GM23338 (cell line): Measurements from ENCODE around the gene PCED1A. TPM values are rescaled to one million over a fixed set of nuclear protein-coding genes. Genes with fewer than 3 reads are reported as not detected.

ENCODE experiments used
- ATAC-seq: fragments of 200-7000 bp; cut with Tn5 transposase; 3 replicates; pipeline ENCODE4 v1.9.1; 2020
- DNase-seq: peaks from one replicate; pipeline ENCODE4 v3.0.0-alpha.2; 2015; ENCODE audit warnings: low spot score
- H2AFZ ChIP-seq: fragments of 200-600 bp; sonication (generic); 2 replicates; pipeline ENCODE4 v1.8.0; 2016; ENCODE audit warnings: antibody characterized with exemption, mild to moderate bottlenecking, moderate library complexity
- H3F3A ChIP-seq: fragments of 200-600 bp; sonication (generic); replicated peaks from 2 replicates; pipeline ENCODE4 v1.8.0; 2017; ENCODE audit warnings: antibody characterized with exemption, mixed run types, low read depth
- H3K27ac ChIP-seq: fragments of 200-600 bp; sonication (generic); 2 replicates; pipeline ENCODE4 v1.6.1; 2016; ENCODE audit warnings: low read depth
- H3K27me3 ChIP-seq: fragments of 200-600 bp; sonication (generic); 2 replicates; pipeline ENCODE4 v1.8.0; 2016; ENCODE audit warnings: mild to moderate bottlenecking, mixed run types, moderate library complexity; ENCODE audit not compliant: insufficient read depth
- H3K36me3 ChIP-seq: fragments of 200-600 bp; sonication (generic); 2 replicates; pipeline ENCODE4 v1.8.0; 2016; ENCODE audit warnings: mild to moderate bottlenecking; ENCODE audit not compliant: insufficient read depth
- H3K4me1 ChIP-seq: fragments of 200-600 bp; sonication (generic); 2 replicates; pipeline ENCODE4 v1.8.0; 2016; ENCODE audit warnings: mild to moderate bottlenecking, moderate library complexity; ENCODE audit not compliant: insufficient read depth
- H3K4me2 ChIP-seq: fragments of 200-600 bp; sonication (generic); 2 replicates; pipeline ENCODE4 v1.7.1; 2017; ENCODE audit warnings: mixed run types
- H3K4me3 ChIP-seq: fragments of 200-600 bp; sonication (generic); 2 replicates; pipeline ENCODE4 v1.6.1; 2016; ENCODE audit warnings: mixed run types
- H3K79me2 ChIP-seq: fragments of 200-600 bp; sonication (generic); replicated peaks from 2 replicates; pipeline ENCODE4 v1.8.0; 2017; ENCODE audit warnings: mild to moderate bottlenecking; ENCODE audit not compliant: insufficient read depth
- H3K9me2 ChIP-seq: fragments of 200-600 bp; sonication (generic); 2 replicates; pipeline ENCODE4 v1.8.0; 2017; ENCODE audit not compliant: insufficient read depth
- H4K20me1 ChIP-seq: fragments of 200-600 bp; sonication (generic); replicated peaks from 2 replicates; pipeline ENCODE4 v1.8.0; 2017; ENCODE audit warnings: mild to moderate bottlenecking; ENCODE audit not compliant: insufficient read depth
- H3K27ac Mint-ChIP-seq: 2 replicates; pipeline ENCODE4 v1.8.0; 2020; ENCODE audit warnings: inconsistent platforms, mild to moderate bottlenecking, moderate library complexity, mixed read lengths
- H3K27me3 Mint-ChIP-seq: 3 replicates; pipeline ENCODE4 v1.8.0; 2022; ENCODE audit warnings: low read depth, mild to moderate bottlenecking, moderate library complexity, mixed read lengths, inconsistent platforms; ENCODE audit not compliant: insufficient read depth, poor library complexity
- H3K36me3 Mint-ChIP-seq: 3 replicates; pipeline ENCODE4 v1.8.0; 2021; ENCODE audit warnings: low read depth, mild to moderate bottlenecking, inconsistent platforms, moderate library complexity, mixed read lengths
- H3K4me1 Mint-ChIP-seq: 3 replicates; pipeline ENCODE4 v1.8.0; 2020; ENCODE audit warnings: mild to moderate bottlenecking, inconsistent platforms, mixed read lengths
- H3K4me3 Mint-ChIP-seq: 3 replicates; pipeline ENCODE4 v1.8.0; 2021; ENCODE audit warnings: moderate library complexity, mild to moderate bottlenecking, inconsistent platforms, mixed read lengths
- H3K9me3 Mint-ChIP-seq: 3 replicates; pipeline ENCODE4 v1.8.0; 2020; ENCODE audit warnings: moderate library complexity, mild to moderate bottlenecking, inconsistent platforms, mixed read lengths
- CTCF ChIP-seq, 2 experiments: fragments of 200-600 bp in 1 of 2; sonication (generic) in 1 of 2; conservative IDR thresholded peaks; 2 replicates each; pipeline versions ENCODE4 v1.5.1 to v1.6.1; 2016 to 2017; ENCODE audit warnings: antibody characterized with exemption in 2 of 2, low read depth in 2 of 2, mild to moderate bottlenecking in 2 of 2, moderate library complexity in 1 of 2
- ETS1 ChIP-seq: IDR thresholded peaks from 2 replicates; pipeline ENCODE4 v1.6.1; 2016; ENCODE audit warnings: antibody characterized with exemption
- NANOG ChIP-seq: IDR thresholded peaks from 2 replicates; pipeline ENCODE4 v1.6.1; 2016; ENCODE audit warnings: antibody characterized with exemption, borderline replicate concordance
- POLR2AphosphoS5 ChIP-seq: IDR thresholded peaks from 2 replicates; pipeline ENCODE4 v1.6.1; 2016; ENCODE audit warnings: antibody characterized with exemption, low read depth
- STAT1 ChIP-seq: IDR thresholded peaks from one replicate; pipeline ENCODE4 v1.6.1; 2016; ENCODE audit warnings: antibody characterized with exemption; ENCODE audit not compliant: unreplicated experiment
- ZNF114 ChIP-seq: fragments of 250-450 bp; sonication (Bioruptor Pico); IDR thresholded peaks from 2 replicates; pipeline ENCODE4 v1.5.0; 2020; ENCODE audit warnings: mild to moderate bottlenecking, moderate library complexity
- long read RNA-seq: library from polyadenylated mRNA; unstranded; transcript quantifications from one replicate; pipeline ENCODE4 v2.0.0, GENCODE V29; 2020; ENCODE audit not compliant: unreplicated experiment
- polyA plus RNA-seq: library from polyadenylated mRNA; unstranded; fragments of >200 nt; fragmentation: Nextera tagmentation; extraction: Ambion mirVana; gene quantifications from 2 replicates; pipeline ENCODE4 v1.2.1, GENCODE V29; 2016
- total RNA-seq: library from RNA; depleted of rRNA; stranded (reverse); fragments of >200 nt; shearing (Covaris generic); gene quantifications from 2 replicates; pipeline ENCODE4 v1.2.3, GENCODE V29; 2014; rRNA removed

PCED1A gene
- 8.9 and 9.9 TPM in 2 replicates for total RNA-seq
- polyA plus RNA-seq: 5.0 and 5.3 TPM in 2 replicates
- long read RNA-seq, partial matches to known transcripts: 2 of 3 reads
- long read RNA-seq, other reads (novel, unspliced or antisense): 0 of 3 reads

- Histone ChIP-seq H3K4me3 (peak within 1 kb of the TSS; percentile 80), H3F3A (no peaks in the 10 kb centered on the region), H3K9me2 (no peaks in the 10 kb centered on the region), H3K4me1 (no peaks in the 10 kb centered on the region), H3K36me3 (no peaks in the 10 kb centered on the region), H2AFZ (peak within 1 kb of the TSS; percentile 93), H3K27ac (no peak within 1 kb of the TSS), H3K79me2 (no peaks in the 10 kb centered on the region), H4K20me1 (no peaks in the 10 kb centered on the region), H3K27me3 (peaks cover 22% of the 10 kb centered on the region), H3K4me2 (peak within 1 kb of the TSS; percentile 92)
- Mint-ChIP-seq H3K4me3 (peak within 1 kb of the TSS; percentile 79), H3K27ac (no peak within 1 kb of the TSS), H3K36me3 (peaks cover 4% of the 10 kb centered on the region), H3K4me1 (peaks cover 5% of the 10 kb centered on the region), H3K27me3 (peaks cover 23% of the 10 kb centered on the region), H3K9me3 (peaks cover 5% of the 10 kb centered on the region; the same call in 2 of the 3 replicates)
- peak; percentile 89 for DNase-seq
- TF ChIP-seq STAT1 (no peak), CTCF (conservative IDR thresholded peaks at IDR 0.05; ENCODE audit: low read depth in 2 of 2) (no peak), NANOG (no peak), POLR2AphosphoS5 (peak; percentile 61), ETS1 (peak; percentile 75), ZNF114 (CRISPR knock-in tag) (peak; percentile 54; the same call in 1 of the 2 replicates)
- peak; percentile 98 for ATAC-seq
Measured at GRCh38 chr20:2840138-2840966, at the start of gene PCED1A, which contains the start of gene VPS16. Gene PCED1A (minus strand): TSS chr20:2840655. CDS start chr20:2839912, 743 bp downstream. Gene VPS16 (plus strand): TSS chr20:2840745. CDS start chr20:2840775, 30 bp downstream.

- no peaks in the 10 kb centered on the region for H3K27me3 Mint-ChIP-seq
- no peak overlapping the region for H3K27ac Mint-ChIP-seq
- H4K20me1 ChIP-seq: peaks cover 47% of the 10 kb centered on the region
- no peak overlapping the region for H3K27ac ChIP-seq
- H3K4me1 Mint-ChIP-seq: no peaks in the 10 kb centered on the region; the same call in 2 of the 3 replicates
- H3K9me2 ChIP-seq: no peaks in the 10 kb centered on the region
- H3F3A ChIP-seq: no peaks in the 10 kb centered on the region
- H3K79me2 ChIP-seq: peaks cover 99% of the 10 kb centered on the region
- H3K36me3 Mint-ChIP-seq: no peaks in the 10 kb centered on the region; the same call in 2 of the 3 replicates
- H3K4me2 ChIP-seq: no peak overlapping the region
- H3K4me3 Mint-ChIP-seq: no peak overlapping the region
- ATAC-seq (no peak), DNase-seq (no peak)
- H3K36me3 ChIP-seq: no peaks in the 10 kb centered on the region
- H3K9me3 Mint-ChIP-seq: no peaks in the 10 kb centered on the region
- H3K4me3 ChIP-seq: no peak overlapping the region
- TF ChIP-seq ETS1 (no peak), NANOG (no peak), POLR2AphosphoS5 (no peak)
- no peaks in the 10 kb centered on the region for H3K4me1 ChIP-seq
- no peak overlapping the region for H2AFZ ChIP-seq
- H3K27me3 ChIP-seq: no peaks in the 10 kb centered on the region
Measured at GRCh38 chr20:2889797-2890196, 49.3 kb upstream of the PCED1A start.
